HepG2 (cell line): ENCODE measurements around the gene PSMD3.

Source experiments
- BRCA1 ChIP-seq: sonication (generic); formaldehyde crosslinking; IDR thresholded peaks from 2 replicates; pipeline ENCODE4 v1.4.0; 2020; ENCODE audit warnings: missing genetic modification reagents
- CTCF ChIP-seq: sonication (generic); formaldehyde crosslinking; IDR thresholded peaks from 2 replicates; pipeline ENCODE4 v1.5.0; 2020; ENCODE audit warnings: mild to moderate bottlenecking, missing genetic modification reagents, moderate library complexity
- ELF4 ChIP-seq: sonication (generic); formaldehyde crosslinking; IDR thresholded peaks from 2 replicates; pipeline ENCODE4 v1.5.0; 2020; ENCODE audit warnings: missing genetic modification reagents, mild to moderate bottlenecking, moderate library complexity, borderline replicate concordance
- JUND ChIP-seq: sonication (generic); formaldehyde crosslinking; IDR thresholded peaks from 2 replicates; pipeline ENCODE4 v1.8.0; 2022; ENCODE audit warnings: mild to moderate bottlenecking, missing genetic modification reagents
- MAFF ChIP-seq: IDR thresholded peaks from 2 replicates; pipeline ENCODE4 v1.6.1; 2011; ENCODE audit warnings: low read depth, low read length, improper control_type of control experiment
- NR2C2 ChIP-seq: sonication (generic); formaldehyde crosslinking; IDR thresholded peaks from 2 replicates; pipeline ENCODE4 v1.4.0; 2020; ENCODE audit warnings: missing genetic modification reagents, mild to moderate bottlenecking, moderate library complexity, borderline replicate concordance
- NR2F6 ChIP-seq, 2 experiments: IDR thresholded peaks; 2 replicates each; pipeline ENCODE4 v1.6.1; 2016; ENCODE audit warnings: antibody characterized with exemption in 1 of 2, mild to moderate bottlenecking in 1 of 2
- TAF1 ChIP-seq: sonication (generic); formaldehyde crosslinking; IDR thresholded peaks from 2 replicates; pipeline ENCODE4 v1.4.0; 2020; ENCODE audit warnings: missing genetic modification reagents
- ZFY ChIP-seq: sonication (generic); formaldehyde crosslinking; IDR thresholded peaks from 2 replicates; pipeline ENCODE4 v1.4.0; 2020; ENCODE audit warnings: missing genetic modification reagents
- ZNF703 ChIP-seq: sonication (generic); formaldehyde crosslinking; IDR thresholded peaks from 2 replicates; pipeline ENCODE4 v1.5.1; 2020; ENCODE audit warnings: missing genetic modification reagents, mild to moderate bottlenecking, moderate library complexity, borderline replicate concordance
- TF ChIP-seq, protein P1 (sequence below): IDR thresholded peaks from 2 replicates; pipeline ENCODE4 v1.6.1; 2012; ENCODE audit warnings: inconsistent platforms
- TF ChIP-seq, protein P2 (sequence below): sonication (generic); formaldehyde crosslinking; IDR thresholded peaks from 2 replicates; pipeline ENCODE4 v1.5.1; 2020; ENCODE audit warnings: mild to moderate bottlenecking, moderate library complexity, missing genetic modification reagents
- TF ChIP-seq, protein P3 (sequence below), 2 experiments: sonication (generic) in 1 of 2; formaldehyde crosslinking in 1 of 2; IDR thresholded peaks; 2 replicates each; pipeline versions ENCODE4 v1.5.1 to v1.6.1; 2011 to 2020; ENCODE audit warnings: borderline replicate concordance in 1 of 2, low read depth in 1 of 2, low read length in 1 of 2, mild to moderate bottlenecking in 1 of 2, missing genetic modification reagents in 1 of 2, moderate library complexity in 1 of 2
- TF ChIP-seq, protein P4 (sequence below), 2 experiments: sonication (generic) in 1 of 2; formaldehyde crosslinking in 1 of 2; IDR thresholded peaks; 2 replicates each; pipeline versions ENCODE4 v1.4.0 to v1.6.1; 2018 to 2020; ENCODE audit warnings: missing genetic modification reagents in 2 of 2, borderline replicate concordance in 1 of 2, low read depth in 1 of 2, mild to moderate bottlenecking in 1 of 2, missing biosample characterization in 1 of 2

GRCh38 chr17:39937447-39937846 lies 43.2 kb upstream of the PSMD3 start:
- TF ChIP-seq ZFY (CRISPR knock-in tag) (no peak), NR2C2 (CRISPR knock-in tag) (no peak), ZNF703 (CRISPR knock-in tag) (no peak), MAFF (no peak), TAF1 (no peak), ELF4 (CRISPR knock-in tag) (no peak), JUND (CRISPR knock-in tag) (no peak), BRCA1 (CRISPR knock-in tag) (no peak), NR2F6 (IDR thresholded peaks at IDR 0.05) (no peak), NR2F6 (CRISPR knock-in tag; IDR thresholded peaks at IDR 0.05) (no peak), CTCF (CRISPR knock-in tag) (no peak)
- TF ChIP-seq, protein P1, sequence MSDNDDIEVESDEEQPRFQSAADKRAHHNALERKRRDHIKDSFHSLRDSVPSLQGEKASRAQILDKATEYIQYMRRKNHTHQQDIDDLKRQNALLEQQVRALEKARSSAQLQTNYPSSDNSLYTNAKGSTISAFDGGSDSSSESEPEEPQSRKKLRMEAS: no peak
- TF ChIP-seq, protein P2, sequence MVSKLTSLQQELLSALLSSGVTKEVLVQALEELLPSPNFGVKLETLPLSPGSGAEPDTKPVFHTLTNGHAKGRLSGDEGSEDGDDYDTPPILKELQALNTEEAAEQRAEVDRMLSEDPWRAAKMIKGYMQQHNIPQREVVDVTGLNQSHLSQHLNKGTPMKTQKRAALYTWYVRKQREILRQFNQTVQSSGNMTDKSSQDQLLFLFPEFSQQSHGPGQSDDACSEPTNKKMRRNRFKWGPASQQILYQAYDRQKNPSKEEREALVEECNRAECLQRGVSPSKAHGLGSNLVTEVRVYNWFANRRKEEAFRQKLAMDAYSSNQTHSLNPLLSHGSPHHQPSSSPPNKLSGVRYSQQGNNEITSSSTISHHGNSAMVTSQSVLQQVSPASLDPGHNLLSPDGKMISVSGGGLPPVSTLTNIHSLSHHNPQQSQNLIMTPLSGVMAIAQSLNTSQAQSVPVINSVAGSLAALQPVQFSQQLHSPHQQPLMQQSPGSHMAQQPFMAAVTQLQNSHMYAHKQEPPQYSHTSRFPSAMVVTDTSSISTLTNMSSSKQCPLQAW (CRISPR knock-in tag): no peak
- TF ChIP-seq, protein P3, sequence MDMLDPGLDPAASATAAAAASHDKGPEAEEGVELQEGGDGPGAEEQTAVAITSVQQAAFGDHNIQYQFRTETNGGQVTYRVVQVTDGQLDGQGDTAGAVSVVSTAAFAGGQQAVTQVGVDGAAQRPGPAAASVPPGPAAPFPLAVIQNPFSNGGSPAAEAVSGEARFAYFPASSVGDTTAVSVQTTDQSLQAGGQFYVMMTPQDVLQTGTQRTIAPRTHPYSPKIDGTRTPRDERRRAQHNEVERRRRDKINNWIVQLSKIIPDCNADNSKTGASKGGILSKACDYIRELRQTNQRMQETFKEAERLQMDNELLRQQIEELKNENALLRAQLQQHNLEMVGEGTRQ (IDR thresholded peaks at IDR 0.05; ENCODE audit: low read depth, low read length): no peak
- TF ChIP-seq, protein P3 (CRISPR knock-in tag; IDR thresholded peaks at IDR 0.05; ENCODE audit: borderline replicate concordance): no peak
- TF ChIP-seq, protein P4, sequence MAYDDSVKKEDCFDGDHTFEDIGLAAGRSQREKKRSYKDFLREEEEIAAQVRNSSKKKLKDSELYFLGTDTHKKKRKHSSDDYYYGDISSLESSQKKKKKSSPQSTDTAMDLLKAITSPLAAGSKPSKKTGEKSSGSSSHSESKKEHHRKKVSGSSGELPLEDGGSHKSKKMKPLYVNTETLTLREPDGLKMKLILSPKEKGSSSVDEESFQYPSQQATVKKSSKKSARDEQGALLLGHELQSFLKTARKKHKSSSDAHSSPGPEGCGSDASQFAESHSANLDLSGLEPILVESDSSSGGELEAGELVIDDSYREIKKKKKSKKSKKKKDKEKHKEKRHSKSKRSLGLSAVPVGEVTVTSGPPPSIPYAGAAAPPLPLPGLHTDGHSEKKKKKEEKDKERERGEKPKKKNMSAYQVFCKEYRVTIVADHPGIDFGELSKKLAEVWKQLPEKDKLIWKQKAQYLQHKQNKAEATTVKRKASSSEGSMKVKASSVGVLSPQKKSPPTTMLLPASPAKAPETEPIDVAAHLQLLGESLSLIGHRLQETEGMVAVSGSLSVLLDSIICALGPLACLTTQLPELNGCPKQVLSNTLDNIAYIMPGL (CRISPR knock-in tag; IDR thresholded peaks at IDR 0.05; ENCODE audit: borderline replicate concordance in 1 of 2, low read depth in 1 of 2): no peak
